H9 (cell line): ENCODE results near the gene SLC9A4. TPM values are rescaled to one million over a fixed set of nuclear protein-coding genes. Genes with fewer than 3 reads are reported as not detected.

Source experiments
- DNase-seq: peaks from one replicate; pipeline ENCODE4 v3.0.0-alpha.2; 2017
- H2AFZ ChIP-seq: one replicate; pipeline ENCODE4 v1.6.1; 2013; ENCODE audit warnings: mild to moderate bottlenecking, low read length, control low read depth, moderate library complexity
- H2AK5ac ChIP-seq: 2 replicates; pipeline ENCODE4 v1.6.1; 2013; ENCODE audit warnings: low read length, control low read depth, mixed read lengths; ENCODE audit not compliant: insufficient read length
- H2BK120ac ChIP-seq: one replicate; pipeline ENCODE4 v1.6.1; 2013; ENCODE audit warnings: low read depth, mild to moderate bottlenecking, low read length, control low read depth, inconsistent platforms; ENCODE audit not compliant: poor library complexity, severe bottlenecking
- H2BK12ac ChIP-seq: 2 replicates; pipeline ENCODE4 v1.6.1; 2013; ENCODE audit warnings: low read length, control low read depth, mixed read lengths, low read depth; ENCODE audit not compliant: insufficient read length
- H2BK15ac ChIP-seq: 2 replicates; pipeline ENCODE4 v1.6.1; 2013; ENCODE audit warnings: low read depth, low read length, control low read depth
- H2BK20ac ChIP-seq: one replicate; pipeline ENCODE4 v1.6.1; 2013; ENCODE audit warnings: low read depth, mild to moderate bottlenecking, low read length, control low read depth, inconsistent platforms; ENCODE audit not compliant: poor library complexity, severe bottlenecking
- H2BK5ac ChIP-seq: 2 replicates; pipeline ENCODE4 v1.6.1; 2013; ENCODE audit warnings: low read length, control low read depth, mixed read lengths; ENCODE audit not compliant: insufficient read length
- H3K14ac ChIP-seq: 2 replicates; pipeline ENCODE4 v1.6.1; 2013; ENCODE audit warnings: low read length, control low read depth; ENCODE audit not compliant: insufficient read depth
- H3K18ac ChIP-seq: 2 replicates; pipeline ENCODE4 v1.6.1; 2013; ENCODE audit warnings: low read depth, mild to moderate bottlenecking, mixed read lengths, low read length, control low read depth; ENCODE audit not compliant: insufficient read length
- H3K23ac ChIP-seq: 2 replicates; pipeline ENCODE4 v1.6.1; 2013; ENCODE audit warnings: low read length, control low read depth, mixed read lengths, low read depth; ENCODE audit not compliant: insufficient read length
- H3K23me2 ChIP-seq: 2 replicates; pipeline ENCODE4 v1.6.1; 2013; ENCODE audit warnings: low read depth, mild to moderate bottlenecking, mixed read lengths, low read length, control low read depth; ENCODE audit not compliant: insufficient read length, poor library complexity, severe bottlenecking
- H3K27ac ChIP-seq: 2 replicates; pipeline ENCODE4 v1.5.1; 2013; ENCODE audit warnings: low read length, control low read depth, mixed read lengths, low read depth; ENCODE audit not compliant: insufficient read length
- H3K27me3 ChIP-seq: 2 replicates; pipeline ENCODE4 v1.6.1; 2013; ENCODE audit warnings: low read length, control low read depth, inconsistent platforms; ENCODE audit not compliant: insufficient read depth
- H3K4ac ChIP-seq: 2 replicates; pipeline ENCODE4 v1.6.1; 2013; ENCODE audit warnings: low read depth, mild to moderate bottlenecking, control low read depth, inconsistent platforms, low read length, moderate library complexity
- H3K4me1 ChIP-seq: 2 replicates; pipeline ENCODE4 v1.6.1; 2013; ENCODE audit warnings: low read length, control low read depth, inconsistent platforms; ENCODE audit not compliant: insufficient read depth
- H3K4me2 ChIP-seq: 2 replicates; pipeline ENCODE4 v1.6.1; 2013; ENCODE audit warnings: low read length, control low read depth, mixed read lengths; ENCODE audit not compliant: insufficient read length, insufficient read depth
- H3K56ac ChIP-seq: 2 replicates; pipeline ENCODE4 v1.6.1; 2013; ENCODE audit warnings: low read depth, mild to moderate bottlenecking, mixed read lengths, low read length, control low read depth; ENCODE audit not compliant: insufficient read length
- H3K79me1 ChIP-seq: 2 replicates; pipeline ENCODE4 v1.6.1; 2013; ENCODE audit warnings: low read depth, mild to moderate bottlenecking, moderate library complexity, low read length, control low read depth, inconsistent platforms; ENCODE audit not compliant: insufficient read depth, poor library complexity, severe bottlenecking
- H3K79me2 ChIP-seq: 2 replicates; pipeline ENCODE4 v1.6.1; 2013; ENCODE audit warnings: low read length, control low read depth, inconsistent platforms; ENCODE audit not compliant: insufficient read depth
- H3K9ac ChIP-seq: 2 replicates; pipeline ENCODE4 v1.6.1; 2013; ENCODE audit warnings: low read length, control low read depth, mixed read lengths; ENCODE audit not compliant: insufficient read length; ENCODE audit errors: extremely low read depth
- H3K9me3 ChIP-seq: one replicate; pipeline ENCODE4 v1.6.1; 2013; ENCODE audit warnings: low read depth, low read length, inconsistent platforms; ENCODE audit not compliant: control insufficient read depth
- H3T11ph ChIP-seq: one replicate; pipeline ENCODE4 v1.6.1; 2013; ENCODE audit warnings: mild to moderate bottlenecking, low read length, control low read depth, inconsistent platforms
- H4K20me1 ChIP-seq: one replicate; pipeline ENCODE4 v1.6.1; 2013; ENCODE audit not compliant: control insufficient read depth, insufficient read length, insufficient read depth
- H4K5ac ChIP-seq: 2 replicates; pipeline ENCODE4 v1.6.1; 2013; ENCODE audit warnings: low read depth, mild to moderate bottlenecking, mixed read lengths, low read length, control low read depth; ENCODE audit not compliant: insufficient read length
- H4K8ac ChIP-seq: replicated peaks from 2 replicates; pipeline ENCODE4 v1.6.1; 2013; ENCODE audit warnings: low read length, control low read depth, mixed read lengths, low read depth; ENCODE audit not compliant: insufficient read length
- H4K91ac ChIP-seq: 2 replicates; pipeline ENCODE4 v1.6.1; 2013; ENCODE audit warnings: low read depth, mild to moderate bottlenecking, moderate library complexity, mixed read lengths, low read length, control low read depth; ENCODE audit not compliant: insufficient read length
- H3K27ac Mint-ChIP-seq, 3 experiments: 2 replicates in 2 of 3; 3 replicates in 1 of 3; pipeline ENCODE4 v1.8.0; 2020 to 2021; ENCODE audit warnings: mixed read lengths in 3 of 3, mild to moderate bottlenecking in 1 of 3, moderate library complexity in 1 of 3
- H3K27me3 Mint-ChIP-seq: 2 replicates; pipeline ENCODE4 v1.8.0; 2021; ENCODE audit warnings: low read depth, mild to moderate bottlenecking, moderate library complexity, mixed read lengths
- H3K36me3 Mint-ChIP-seq, 3 experiments: 2 replicates in 2 of 3; 3 replicates in 1 of 3; pipeline ENCODE4 v1.8.0; 2020 to 2021; ENCODE audit warnings: low read depth in 3 of 3, mixed read lengths in 3 of 3; ENCODE audit not compliant: insufficient read depth in 1 of 3
- H3K4me1 Mint-ChIP-seq, 2 experiments: 2 replicates each; pipeline ENCODE4 v1.8.0; 2020; ENCODE audit warnings: mixed read lengths in 2 of 2
- H3K4me3 Mint-ChIP-seq, 2 experiments: 2 replicates in 1 of 2; 3 replicates in 1 of 2; pipeline ENCODE4 v1.8.0; 2020 to 2021; ENCODE audit warnings: mild to moderate bottlenecking in 2 of 2, mixed read lengths in 2 of 2, moderate library complexity in 1 of 2
- H3K9me3 Mint-ChIP-seq, 2 experiments: 2 replicates in 1 of 2; 3 replicates in 1 of 2; pipeline ENCODE4 v1.8.0; 2020; ENCODE audit warnings: mild to moderate bottlenecking in 2 of 2, mixed read lengths in 2 of 2, moderate library complexity in 1 of 2
- CTCF ChIP-seq: fragments of 200-600 bp; sonication (generic); conservative IDR thresholded peaks from 3 replicates; pipeline ENCODE4 v1.8.0; 2021; ENCODE audit warnings: antibody characterized with exemption, mild to moderate bottlenecking
- WGBS: extraction: QIAGEN DNeasy Blood & Tissue Kit; methylation state at CpG from one replicate; pipeline ENCODE4 v1.1.7; 2013; ENCODE audit warnings: missing lambda C conversion rate, low lambda C conversion rate, mixed read lengths; ENCODE audit not compliant: insufficient read length; ENCODE audit errors: extremely low coverage; 5-methylcytosine and 5-hydroxymethylcytosine counted together
- total RNA-seq: library from RNA; stranded (reverse); gene quantifications from 2 replicates; pipeline ENCODE4 v1.2.1, GENCODE V29; 2021

Gene SLC9A4
- total RNA-seq, 1 experiment from 2014 or later: not detected

GRCh38 chr2:102518170-102518569 is 45.1 kb downstream of the SLC9A4 start:
- no peak overlapping the region for H3K4me3 Mint-ChIP-seq
- WGBS: no CpG with 5 or more reads among the region's 3 CpGs

More at GRCh38 chr2:102518170-102518569, 45.1 kb downstream of the SLC9A4 start:
- H3K27me3 ChIP-seq: no peaks in the 10 kb centered on the region
- H2BK120ac ChIP-seq: no peak overlapping the region
- no peak overlapping the region for H3K18ac ChIP-seq
- H2BK20ac ChIP-seq: no peak overlapping the region
- H3K14ac ChIP-seq: no peak overlapping the region
- H3K9ac ChIP-seq: no peak overlapping the region
- no peak overlapping the region for H2BK15ac ChIP-seq
- H3K4ac ChIP-seq: no peak overlapping the region
- H3K27ac ChIP-seq: no peak overlapping the region
- H4K8ac ChIP-seq: no peak overlapping the region
- no peak overlapping the region for H2AFZ ChIP-seq
- H2AK5ac ChIP-seq: no peak overlapping the region
- no peaks in the 10 kb centered on the region for H3K79me1 ChIP-seq
- no peak overlapping the region for H3K23ac ChIP-seq
- H3K4me1 ChIP-seq: no peaks in the 10 kb centered on the region
- Mint-ChIP-seq H3K9me3 (no peaks in the 10 kb centered on the region), H3K27me3 (no peaks in the 10 kb centered on the region), H3K27ac (no peak overlapping the region), H3K4me1 (peaks cover 0 to 8% of the 10 kb centered on the region in 2 experiments; a peak in 2 of 4 replicates), H3K36me3 (no peaks in the 10 kb centered on the region)
- no peak overlapping the region for H3K56ac ChIP-seq
- no peak for TF ChIP-seq CTCF
- no peak overlapping the region for H2BK12ac ChIP-seq
- DNase-seq: no peak
- H3K79me2 ChIP-seq: no peaks in the 10 kb centered on the region
- H4K91ac ChIP-seq: no peak overlapping the region
- H2BK5ac ChIP-seq: no peak overlapping the region
- H3K23me2 ChIP-seq: no peaks in the 10 kb centered on the region
- H3K4me2 ChIP-seq: no peak overlapping the region
- no peaks in the 10 kb centered on the region for H3K9me3 ChIP-seq
- H3T11ph ChIP-seq: no peak overlapping the region
- no peak overlapping the region for H4K5ac ChIP-seq
- no peaks in the 10 kb centered on the region for H4K20me1 ChIP-seq
